ENCODE results near the gene ITFG2. TPM values are rescaled to one million over a fixed set of nuclear protein-coding genes. Genes with fewer than 3 reads are reported as not detected.

ITFG2 gene
- total RNA-seq, 1 experiment from 2014 or later = 19.7 TPM

DNA sequence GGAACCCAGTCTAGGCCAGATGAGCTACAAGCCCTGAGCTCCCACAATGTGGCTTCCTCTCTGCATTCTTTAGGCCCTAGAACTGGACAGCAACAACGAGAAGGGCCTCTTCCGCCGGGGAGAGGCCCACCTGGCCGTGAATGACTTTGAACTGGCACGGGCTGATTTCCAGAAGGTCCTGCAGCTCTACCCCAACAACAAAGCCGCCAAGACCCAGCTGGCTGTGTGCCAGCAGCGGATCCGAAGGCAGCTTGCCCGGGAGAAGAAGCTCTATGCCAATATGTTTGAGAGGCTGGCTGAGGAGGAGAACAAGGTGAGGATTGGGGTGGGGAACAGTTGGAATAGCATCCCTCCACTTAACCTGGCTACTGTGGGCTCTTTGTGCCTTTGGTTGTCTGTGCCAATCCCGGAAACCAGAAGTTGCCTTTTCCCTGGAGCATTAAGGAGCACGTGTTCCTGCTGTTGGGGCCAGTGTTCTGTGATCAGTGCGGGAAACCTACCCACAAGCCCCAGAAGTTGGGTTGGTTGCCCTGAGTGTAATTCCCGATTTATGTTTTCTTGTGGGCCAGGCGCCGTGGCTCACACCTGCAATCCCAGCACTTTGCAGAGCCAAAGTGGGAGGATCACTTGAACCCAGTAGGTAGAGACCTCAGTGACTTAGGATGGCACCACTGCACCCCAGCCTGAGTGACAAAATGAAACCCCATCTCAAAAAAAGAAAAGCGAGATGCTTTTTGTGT lies 11.3 kb upstream of the ITFG2 start:
- Histone ChIP-seq H3K27ac (no peak overlapping the region), H3K36me3 (peaks cover 96% of the 10 kb centered on the region), H3K27me3 (replicated peaks) (no peaks in the 10 kb centered on the region), H3K4me3 (no peak overlapping the region), H3K9me3 (replicated peaks) (no peaks in the 10 kb centered on the region), H3K4me1 (replicated peaks) (peaks cover 8% of the 10 kb centered on the region)
- no peak for DNase-seq (ENCODE audit: low read depth in 1 of 2, low spot score in 2 of 2)

- Histone ChIP-seq H3K27ac (no peak overlapping the region), H3K9me3 (replicated peaks) (no peaks in the 10 kb centered on the region), H3K36me3 (peaks cover 80% of the 10 kb centered on the region), H3K4me3 (no peak overlapping the region), H3K27me3 (replicated peaks) (no peaks in the 10 kb centered on the region), H3K4me1 (replicated peaks) (no peaks in the 10 kb centered on the region)
- no peak for DNase-seq (ENCODE audit: low read depth in 1 of 2, low spot score in 2 of 2)
Observed at GRCh38 chr12:2803635-2804392, 8.7 kb upstream of the ITFG2 start.

- Histone ChIP-seq H3K9me3 (replicated peaks) (no peaks in the 10 kb centered on the region), H3K27ac (no peak overlapping the region), H3K36me3 (peaks cover 72% of the 10 kb centered on the region), H3K4me3 (no peak overlapping the region), H3K4me1 (replicated peaks) (no peaks in the 10 kb centered on the region), H3K27me3 (replicated peaks) (no peaks in the 10 kb centered on the region)
- no peak for DNase-seq (ENCODE audit: low read depth in 1 of 2, low spot score in 2 of 2)
Observed at GRCh38 chr12:2804393-2805142, 7.9 kb upstream of the ITFG2 start.

DNA sequence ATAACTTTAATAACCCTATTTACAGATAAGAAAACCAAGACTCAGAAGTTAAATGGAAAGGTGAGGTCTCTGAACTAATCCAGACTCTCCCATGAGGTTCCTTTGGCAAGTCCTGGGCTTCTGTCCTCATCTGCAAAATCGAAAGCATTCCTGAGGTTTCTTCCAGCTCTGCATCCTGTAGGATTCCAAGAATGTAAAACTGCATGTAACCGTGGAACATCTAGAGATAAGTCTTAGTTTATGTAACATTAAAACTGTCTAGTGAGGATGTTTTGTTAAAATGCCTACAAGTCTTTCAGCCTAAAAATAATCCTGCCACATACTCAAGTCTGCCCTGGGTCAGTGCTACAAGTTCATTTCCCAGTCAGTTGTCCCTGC lies 7.3 kb upstream of the ITFG2 start:
- DNase-seq (ENCODE audit: low read depth in 1 of 2, low spot score in 2 of 2) = no peak
- Histone ChIP-seq H3K9me3 (replicated peaks) (no peaks in the 10 kb centered on the region), H3K27ac (no peak overlapping the region), H3K27me3 (replicated peaks) (no peaks in the 10 kb centered on the region), H3K36me3 (peaks cover 66% of the 10 kb centered on the region), H3K4me1 (replicated peaks) (no peaks in the 10 kb centered on the region), H3K4me3 (no peak overlapping the region)

- no peaks in the 10 kb centered on the region for H3K27me3 ChIP-seq (replicated peaks)
- H3K4me1 ChIP-seq (replicated peaks) = no peaks in the 10 kb centered on the region
- H3K36me3 ChIP-seq = peaks cover 51% of the 10 kb centered on the region
- H3K9me3 ChIP-seq (replicated peaks) = no peaks in the 10 kb centered on the region
- no peak for DNase-seq (ENCODE audit: low read depth in 1 of 2, low spot score in 2 of 2)
- H3K27ac ChIP-seq = no peak overlapping the region
- no peak overlapping the region for H3K4me3 ChIP-seq
Observed at GRCh38 chr12:2806700-2807099, 5.8 kb upstream of the ITFG2 start.

DNA sequence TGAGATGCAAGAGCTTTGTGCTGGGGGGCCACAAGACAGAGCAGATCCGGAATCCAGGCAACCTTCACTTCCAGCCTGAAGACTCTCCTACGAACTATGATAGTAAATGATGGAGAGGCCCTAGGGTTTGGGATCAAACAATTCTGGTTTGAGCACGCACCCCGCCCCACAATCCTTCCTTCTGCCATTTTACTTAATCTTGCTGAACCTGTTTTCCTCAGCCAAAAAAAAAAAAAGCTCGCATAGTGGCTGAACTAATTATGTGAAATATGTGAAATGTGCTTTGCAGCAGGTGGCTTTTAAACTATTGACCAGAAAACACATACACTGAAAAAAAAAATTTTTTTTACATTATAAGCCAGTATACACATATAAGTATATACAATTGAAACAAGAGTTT lies 667 bp upstream of the ITFG2 start:
- Histone ChIP-seq H3K36me3 (peaks cover 20% of the 10 kb centered on the region), H3K4me1 (replicated peaks) (0 out of 2 replicates have a peak, but pooled peaks cover 7% of the 10 kb centered on the region), H3K27ac (no peak overlapping the region; the same call in 1 of the 2 replicates), H3K27me3 (replicated peaks) (no peaks in the 10 kb centered on the region), H3K9me3 (replicated peaks) (no peaks in the 10 kb centered on the region), H3K4me3 (peak overlapping the region; percentile 69)
- DNase-seq (ENCODE audit: low read depth in 1 of 2, low spot score in 2 of 2) = no peak

- H3K4me1 ChIP-seq (replicated peaks) = 0 out of 2 replicates have a peak, but pooled peaks cover 7% of the 10 kb centered on the region
- no peaks in the 10 kb centered on the region for H3K9me3 ChIP-seq (replicated peaks)
- peak overlapping the region; percentile 81 for H3K27ac ChIP-seq
- no peaks in the 10 kb centered on the region for H3K27me3 ChIP-seq (replicated peaks)
- peak overlapping the region; percentile 69 for H3K4me3 ChIP-seq
- H3K36me3 ChIP-seq = peaks cover 26% of the 10 kb centered on the region
- peak; percentile 61 to 71 for DNase-seq (ENCODE audit: low read depth in 1 of 2, low spot score in 2 of 2)
Observed at GRCh38 chr12:2813214-2814185, 1.0 kb downstream of the ITFG2 start.

DNA sequence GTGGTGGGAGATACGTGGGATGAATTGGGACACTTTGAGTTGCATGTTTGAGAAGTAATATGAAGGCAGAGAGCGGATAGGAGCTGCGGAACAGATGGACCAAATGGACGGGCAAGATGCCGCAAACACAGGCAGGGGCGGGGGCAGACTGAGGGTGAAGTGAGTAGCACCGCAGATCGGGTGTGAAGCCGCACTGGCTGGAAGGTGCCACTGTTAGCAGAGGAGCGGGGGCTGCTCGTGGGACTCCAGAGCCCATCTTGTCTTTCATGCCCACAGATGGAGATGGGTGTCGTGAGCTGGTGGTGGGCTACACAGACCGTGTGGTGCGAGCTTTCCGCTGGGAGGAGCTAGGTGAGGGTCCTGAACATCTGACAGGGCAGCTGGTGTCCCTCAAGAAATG lies 7.3 kb downstream of the ITFG2 start:
- Histone ChIP-seq H3K27me3 (replicated peaks) (no peaks in the 10 kb centered on the region), H3K4me1 (replicated peaks) (peaks cover 8% of the 10 kb centered on the region), H3K36me3 (peaks cover 72% of the 10 kb centered on the region), H3K9me3 (replicated peaks) (no peaks in the 10 kb centered on the region), H3K4me3 (no peak overlapping the region), H3K27ac (no peak overlapping the region)
- no peak for DNase-seq (ENCODE audit: low read depth in 1 of 2, low spot score in 2 of 2)

- Histone ChIP-seq H3K27ac (no peak overlapping the region), H3K4me1 (replicated peaks) (peaks cover 10% of the 10 kb centered on the region), H3K36me3 (peaks cover 75% of the 10 kb centered on the region), H3K9me3 (replicated peaks) (no peaks in the 10 kb centered on the region), H3K27me3 (replicated peaks) (no peaks in the 10 kb centered on the region), H3K4me3 (no peak overlapping the region)
- no peak for DNase-seq (ENCODE audit: low read depth in 1 of 2, low spot score in 2 of 2)
Observed at GRCh38 chr12:2820432-2820831, 8.0 kb downstream of the ITFG2 start.

GRCh38 chr12:2823483-2823882 lies 11.0 kb downstream of the ITFG2 start:
- Histone ChIP-seq H3K27me3 (replicated peaks) (no peaks in the 10 kb centered on the region), H3K9me3 (replicated peaks) (no peaks in the 10 kb centered on the region), H3K4me3 (no peak overlapping the region), H3K27ac (no peak overlapping the region), H3K36me3 (peaks cover 86% of the 10 kb centered on the region), H3K4me1 (replicated peaks) (peaks cover 10% of the 10 kb centered on the region)
- no peak for DNase-seq (ENCODE audit: low read depth in 1 of 2, low spot score in 2 of 2)

DNA sequence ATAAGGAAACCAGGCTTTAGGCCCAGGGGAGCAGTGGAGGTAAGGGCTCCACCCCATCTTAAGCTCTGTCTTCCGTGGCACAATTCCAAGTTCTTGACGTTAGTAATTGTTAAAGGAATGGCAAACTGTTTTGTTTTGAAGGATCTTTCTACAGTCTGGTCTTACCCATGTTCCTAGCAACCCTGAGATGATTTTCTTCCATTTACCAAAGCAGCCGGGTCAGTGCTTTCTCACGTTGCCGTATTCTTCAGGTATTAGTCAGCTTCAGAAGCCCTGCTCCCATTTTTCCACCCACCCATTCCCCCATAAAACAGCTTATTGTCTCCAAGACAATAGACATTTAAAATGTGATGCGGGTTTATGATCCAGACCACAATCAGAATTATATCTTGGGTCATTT lies 12.1 kb downstream of the ITFG2 start:
- H3K36me3 ChIP-seq = peaks cover 88% of the 10 kb centered on the region
- no peak overlapping the region for H3K4me3 ChIP-seq
- H3K27ac ChIP-seq = peak overlapping the region; percentile 17; the same call in 1 of the 2 replicates
- no peaks in the 10 kb centered on the region for H3K9me3 ChIP-seq (replicated peaks)
- no peak for DNase-seq (ENCODE audit: low read depth in 1 of 2, low spot score in 2 of 2)
- H3K27me3 ChIP-seq (replicated peaks) = no peaks in the 10 kb centered on the region
- H3K4me1 ChIP-seq (replicated peaks) = peaks cover 10% of the 10 kb centered on the region

DNA sequence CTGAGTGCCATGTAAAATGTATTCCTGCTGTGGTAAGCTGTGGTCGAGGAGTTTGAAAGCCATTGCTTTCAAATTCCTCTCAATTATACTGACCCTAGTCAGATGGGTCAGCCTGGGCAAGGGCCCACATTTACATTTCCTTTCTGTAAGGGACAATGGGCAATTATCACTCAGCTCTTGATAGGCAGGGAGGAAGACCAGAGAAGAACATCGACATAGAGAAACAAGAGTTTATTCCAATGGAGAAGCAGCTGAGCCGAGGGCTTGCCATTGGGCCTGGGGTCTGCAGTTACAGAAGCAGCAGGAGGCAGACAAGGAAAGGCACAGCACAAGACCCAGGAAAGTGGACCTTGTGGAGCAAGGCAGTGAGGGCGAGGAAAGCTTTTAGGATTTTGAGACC lies 12.7 kb downstream of the ITFG2 start:
- Histone ChIP-seq H3K4me1 (replicated peaks) (peaks cover 10% of the 10 kb centered on the region), H3K4me3 (no peak overlapping the region), H3K9me3 (replicated peaks) (no peaks in the 10 kb centered on the region), H3K27me3 (replicated peaks) (no peaks in the 10 kb centered on the region), H3K27ac (peak overlapping the region; percentile 17; the same call in 1 of the 2 replicates), H3K36me3 (peaks cover 82% of the 10 kb centered on the region)
- no peak for DNase-seq (ENCODE audit: low read depth in 1 of 2, low spot score in 2 of 2)

DNA sequence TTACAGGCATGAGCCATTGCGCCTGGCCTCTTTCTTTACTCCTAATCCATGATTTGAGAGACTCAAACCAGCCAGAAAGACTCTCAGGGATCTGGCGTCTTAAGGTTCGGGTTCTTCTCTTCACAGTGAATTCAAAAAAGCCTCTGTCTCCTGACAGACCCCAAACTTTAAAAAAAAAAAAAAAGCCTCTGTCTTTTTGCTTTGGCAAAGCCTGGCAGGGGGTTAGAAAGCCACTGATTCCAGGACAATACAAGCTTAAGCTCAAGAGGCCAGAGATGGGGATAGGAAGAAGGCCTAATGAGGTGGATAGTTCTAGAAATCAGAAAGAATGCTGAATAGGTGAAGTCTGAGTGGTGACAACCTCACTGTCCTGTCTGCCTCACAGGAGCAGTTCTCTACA lies 13.6 kb downstream of the ITFG2 start:
- no peak for DNase-seq (ENCODE audit: low read depth in 1 of 2, low spot score in 2 of 2)
- Histone ChIP-seq H3K9me3 (replicated peaks) (no peaks in the 10 kb centered on the region), H3K36me3 (peaks cover 76% of the 10 kb centered on the region), H3K4me3 (no peak overlapping the region), H3K4me1 (replicated peaks) (peaks cover 10% of the 10 kb centered on the region), H3K27ac (no peak overlapping the region), H3K27me3 (replicated peaks) (no peaks in the 10 kb centered on the region)
